GM21360 (cell line): ENCODE results near the gene PTPA.
"Not testable (repeated sequence)": the region's sequence is repeated elsewhere in the genome, so short reads cannot be mapped to it uniquely, and the experiment has no call there.

Source experiments
- ATAC-seq: cut with Tn5 transposase; IDR thresholded peaks from one replicate; pipeline ENCODE4 v1.9.1; 2021; ENCODE audit warnings: mild to moderate bottlenecking, moderate library complexity; ENCODE audit not compliant: unreplicated experiment

PTPA gene

DNA sequence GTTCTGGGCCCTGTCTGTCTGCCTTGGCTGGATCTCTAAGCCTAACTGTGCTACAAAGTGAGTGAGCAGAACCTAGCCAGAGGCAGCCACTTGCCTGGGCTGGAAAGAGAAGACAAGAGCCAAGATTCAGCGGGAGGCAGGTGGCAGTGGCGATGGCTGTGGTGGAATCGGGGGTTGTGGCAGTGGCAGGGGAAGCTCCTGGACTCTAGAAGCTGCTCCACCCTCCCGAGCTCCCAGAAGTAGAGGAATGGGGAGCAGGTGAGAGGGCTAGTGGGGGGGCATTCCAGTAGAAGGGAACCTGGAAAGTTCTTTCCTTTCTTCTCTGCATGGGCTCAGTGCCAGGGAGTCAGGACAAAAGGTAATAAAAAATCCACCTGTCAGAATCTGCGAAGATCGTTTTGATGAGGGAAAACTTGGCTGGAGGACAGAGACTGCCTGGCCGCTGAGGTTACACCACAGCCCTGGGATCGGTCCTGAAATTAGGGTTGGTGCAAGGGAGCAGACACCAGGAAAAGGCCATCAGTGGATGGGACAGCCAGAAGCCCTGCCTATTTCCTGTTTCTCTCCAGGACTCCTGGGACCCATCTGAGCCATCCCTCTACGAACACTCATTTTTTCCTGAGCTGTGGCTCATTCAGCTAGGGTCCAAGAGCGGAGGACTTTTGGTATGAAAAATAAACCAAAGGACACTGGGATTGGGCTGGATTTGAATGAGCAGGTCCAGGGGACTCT is 2.2 kb upstream of the PTPA start:
- no peak for ATAC-seq

DNA sequence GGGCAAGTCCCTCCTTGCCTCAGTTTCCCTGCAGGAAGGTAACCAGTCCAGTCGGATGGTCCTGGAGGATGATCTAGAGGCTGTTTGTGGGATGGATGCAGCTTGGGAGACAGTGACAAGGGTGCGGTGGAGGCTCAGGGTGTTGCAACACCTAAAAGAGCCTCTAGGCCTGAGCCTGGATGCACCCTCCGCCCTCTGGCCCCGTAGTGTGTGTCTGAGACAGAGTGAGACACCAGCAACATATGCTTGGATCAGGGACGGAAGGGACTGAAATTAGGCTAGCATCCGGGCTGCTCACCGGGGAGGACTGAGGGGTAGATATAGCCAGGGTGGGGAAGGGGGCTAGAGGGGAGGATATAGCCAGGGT is 1.7 kb upstream of the PTPA start:
- ATAC-seq = no peak

DNA sequence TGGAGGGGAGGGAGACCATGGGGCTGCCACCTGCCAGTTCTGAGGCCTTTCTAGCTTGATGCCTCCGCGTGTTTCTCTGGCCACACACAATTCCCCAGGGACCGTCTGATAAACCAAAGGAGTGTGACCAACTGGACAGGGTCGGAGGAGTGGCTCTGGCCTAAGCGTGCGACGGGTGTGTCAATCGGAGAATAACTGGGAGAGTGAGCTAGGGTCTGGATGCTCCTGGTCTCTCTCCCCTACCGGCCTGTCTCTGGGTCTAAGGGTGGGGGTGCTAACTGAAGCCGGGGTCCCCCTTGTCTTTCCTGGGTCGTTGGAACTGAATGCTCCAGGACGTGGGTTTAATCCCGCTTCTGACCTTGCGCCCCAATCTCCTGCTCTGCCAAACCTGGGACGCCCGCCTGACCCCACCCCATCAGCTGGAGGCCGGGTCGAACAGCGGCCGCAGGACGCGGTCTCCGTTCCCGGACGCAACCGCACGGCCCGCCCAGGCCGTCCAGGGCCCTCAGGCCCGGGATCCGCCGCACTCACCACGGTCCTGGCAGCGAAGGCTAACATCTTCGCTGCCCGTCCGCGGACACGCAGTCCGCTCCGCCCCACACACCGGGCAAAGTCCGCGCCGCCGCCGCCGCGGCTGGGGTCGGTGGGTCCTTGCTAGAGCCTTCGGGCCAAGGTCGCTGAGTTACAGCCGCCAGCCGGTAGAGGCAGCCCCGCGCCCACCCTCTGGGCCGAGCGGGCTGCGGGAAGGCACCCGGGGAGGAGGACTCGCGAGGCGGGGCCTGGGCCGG is 1.1 kb upstream of the PTPA start:
- no peak for ATAC-seq

DNA sequence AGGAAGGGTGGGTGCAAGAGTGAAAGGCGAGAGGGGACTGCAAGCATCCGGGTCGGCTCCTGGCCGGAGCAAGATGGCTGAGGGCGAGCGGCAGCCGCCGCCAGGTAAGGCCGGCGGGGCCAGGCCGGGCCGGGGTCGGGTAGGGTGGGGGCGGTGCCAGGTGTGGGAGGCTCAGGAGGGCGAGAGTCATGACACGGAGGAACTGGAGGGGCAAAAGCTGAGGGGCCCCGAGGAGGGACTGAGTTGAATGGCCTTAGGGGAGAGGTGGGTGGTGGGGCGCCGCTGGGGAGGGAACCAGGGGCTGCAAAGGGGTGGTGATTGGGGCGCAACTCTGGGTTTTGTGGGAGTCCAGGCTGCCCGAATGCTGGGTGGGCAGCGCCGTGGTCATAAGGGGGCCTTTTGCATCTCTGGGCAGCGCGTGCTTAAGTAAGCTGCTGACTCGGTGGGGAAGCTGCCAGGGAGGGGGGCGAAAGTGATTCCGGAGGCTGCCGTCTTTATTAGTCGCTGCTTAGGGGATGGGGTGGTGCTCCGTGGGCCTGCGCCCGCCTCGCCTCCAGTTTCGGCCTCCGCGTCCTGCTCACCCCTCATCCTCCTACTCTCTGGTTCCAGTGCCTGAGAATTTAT is 425 bp downstream of the PTPA start:
- peak; percentile 16 for ATAC-seq

DNA sequence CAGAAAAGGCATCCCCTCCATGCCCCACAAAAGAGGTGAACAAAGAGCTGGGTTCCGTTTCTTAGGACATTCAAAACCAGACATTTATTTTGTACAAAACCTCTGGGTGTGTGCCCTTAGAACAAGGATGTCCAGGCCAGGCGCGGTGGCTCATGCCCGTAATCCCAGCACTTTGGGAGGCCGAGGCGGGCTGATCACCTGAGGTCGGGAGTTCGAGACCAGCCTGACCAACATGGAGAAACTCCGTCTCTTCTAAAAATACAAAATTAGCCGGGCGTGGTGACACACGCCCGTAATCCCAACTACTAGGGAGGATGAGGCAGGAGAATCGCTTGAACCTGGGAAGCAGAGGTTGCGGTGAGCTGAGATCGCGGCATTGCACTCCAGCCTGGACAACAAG is 1.3 kb downstream of the PTPA start:
- ATAC-seq = not testable (repeated sequence)

DNA sequence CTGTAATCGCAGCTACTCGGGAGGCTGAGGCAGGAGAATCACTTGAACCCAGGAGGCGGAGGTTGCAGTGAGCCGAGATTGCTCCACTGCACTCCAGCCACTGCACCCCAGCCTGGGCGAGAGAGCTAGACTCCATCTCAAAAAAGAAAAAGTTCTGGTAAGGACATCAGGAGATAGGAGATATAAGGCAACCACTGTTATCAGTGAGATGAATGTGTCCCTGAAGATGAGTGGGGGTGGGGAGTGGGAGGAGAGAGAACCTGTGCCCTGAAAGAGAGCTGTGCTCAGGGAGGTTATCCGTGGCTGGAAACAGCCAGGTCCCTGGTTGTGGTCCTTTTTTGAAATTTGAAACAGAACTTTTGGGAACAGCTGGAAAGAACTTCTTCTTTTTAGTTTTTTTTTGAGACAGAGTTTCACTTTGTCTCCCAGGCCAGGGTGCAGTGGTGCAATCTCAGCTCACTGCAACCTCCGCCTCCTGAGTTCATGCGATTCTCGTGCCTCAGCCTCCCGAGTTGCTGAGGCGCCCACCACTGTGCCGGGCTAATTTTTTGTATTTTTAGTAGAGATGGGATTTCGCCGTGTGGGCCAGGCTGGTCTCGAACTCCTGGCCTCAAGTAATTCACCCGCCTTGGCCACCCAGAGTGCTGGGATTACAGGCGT is 2.6 kb downstream of the PTPA start:
- no peak for ATAC-seq

DNA sequence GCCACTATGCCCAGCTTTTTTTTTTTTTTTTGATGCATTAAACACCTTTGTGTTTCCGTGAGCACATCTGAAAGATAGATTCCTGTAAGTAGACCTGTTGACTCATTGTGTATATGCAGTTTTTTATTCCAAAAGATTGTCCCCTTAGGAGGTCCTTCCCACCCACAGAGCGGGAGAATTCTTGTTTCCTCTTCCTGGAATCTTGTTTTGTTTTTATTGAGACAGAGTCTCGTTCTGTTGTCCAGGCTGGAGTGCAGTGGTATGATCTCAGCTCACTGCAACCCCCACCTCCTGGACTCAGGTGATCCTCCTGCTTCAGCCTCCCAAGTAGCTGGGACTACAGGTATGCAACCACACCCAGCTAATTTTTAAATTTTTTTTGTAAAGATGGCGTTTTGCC is 7.6 kb downstream of the PTPA start:
- ATAC-seq = no peak

DNA sequence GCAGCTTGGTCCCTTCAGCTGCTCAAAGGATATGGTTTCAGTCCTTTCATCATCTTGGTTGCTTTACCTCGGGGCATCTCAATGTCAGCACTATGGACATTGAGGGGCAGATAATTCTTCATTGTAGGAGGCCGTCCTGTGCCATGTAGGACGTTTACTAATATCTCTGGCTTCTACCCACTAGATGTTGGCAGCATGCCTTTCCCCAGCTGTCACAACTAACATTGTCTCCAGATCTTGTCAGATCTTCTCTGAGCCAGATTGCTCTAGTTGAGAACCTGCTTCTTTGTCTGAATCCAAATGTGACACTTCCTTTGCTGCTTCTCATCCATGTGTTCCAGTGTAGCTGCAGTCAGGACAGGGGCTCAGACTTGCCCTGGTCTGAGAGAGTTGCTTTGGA is 10.3 kb downstream of the PTPA start:
- no peak for ATAC-seq

DNA sequence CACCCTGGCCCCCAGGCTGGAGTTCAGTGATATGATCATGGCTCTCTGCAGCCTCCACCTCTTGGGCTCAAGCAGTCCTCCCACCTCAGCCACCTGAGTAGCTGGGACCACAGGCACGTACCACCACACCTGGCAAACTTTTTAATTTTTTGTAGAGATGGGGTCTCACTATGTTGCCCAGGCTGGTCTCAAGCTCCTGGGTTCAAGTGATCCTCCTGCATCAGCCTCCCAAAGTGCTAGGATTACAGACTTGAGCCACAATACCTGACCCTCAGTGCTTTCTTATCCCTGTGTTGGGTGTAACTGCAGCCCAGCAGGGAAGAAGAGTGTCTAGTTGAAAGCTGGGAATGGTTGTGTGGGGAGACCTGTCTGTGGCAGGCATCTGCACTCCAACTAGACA is 10.9 kb downstream of the PTPA start:
- ATAC-seq = no peak

DNA sequence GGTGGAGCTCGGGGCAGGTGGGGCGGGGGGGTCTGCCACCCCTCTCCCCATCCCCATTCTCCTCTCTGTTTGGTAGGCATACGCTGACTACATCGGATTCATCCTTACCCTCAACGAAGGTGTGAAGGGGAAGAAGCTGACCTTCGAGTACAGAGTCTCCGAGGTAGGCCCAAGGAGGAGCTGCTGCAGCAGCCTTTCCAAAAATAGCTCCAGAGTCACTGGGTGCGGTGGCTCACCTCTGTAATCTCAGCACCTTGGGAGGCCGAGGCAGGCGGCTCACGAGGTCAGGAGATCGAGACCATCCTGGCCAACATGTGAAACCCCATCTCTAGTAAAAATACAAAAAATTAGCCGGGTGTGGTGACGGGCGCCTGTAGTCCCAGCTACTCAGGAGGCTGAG is 11.8 kb downstream of the PTPA start:
- not testable (repeated sequence) for ATAC-seq

DNA sequence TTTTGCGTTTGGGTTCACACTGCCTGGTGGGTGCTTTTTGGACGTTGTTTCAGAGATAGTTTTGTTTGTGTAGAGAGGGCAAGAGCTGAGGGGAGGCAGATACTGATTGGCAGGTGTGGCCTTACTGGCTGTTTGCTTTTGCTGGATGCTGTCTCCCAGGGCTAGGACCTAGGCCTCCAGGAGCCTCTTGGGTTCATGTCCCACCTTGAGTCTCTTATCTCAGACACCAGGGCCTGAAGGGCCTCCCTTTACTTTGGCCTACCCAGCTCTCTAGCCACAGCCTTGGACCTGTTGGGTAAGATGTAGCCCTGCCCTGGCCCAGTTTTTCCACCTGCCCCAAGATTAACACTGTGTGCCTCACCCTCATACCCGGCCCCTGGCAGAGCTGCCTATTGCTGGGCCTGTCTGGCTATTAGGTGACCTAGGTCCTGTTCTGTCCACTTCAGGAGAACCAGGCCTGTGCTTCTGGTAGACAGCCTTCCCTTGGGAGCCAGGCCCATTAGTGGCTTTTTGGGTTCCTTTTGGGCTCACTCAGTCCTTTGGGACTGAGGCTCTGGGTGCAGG is 13.4 kb downstream of the PTPA start:
- ATAC-seq = no peak

DNA sequence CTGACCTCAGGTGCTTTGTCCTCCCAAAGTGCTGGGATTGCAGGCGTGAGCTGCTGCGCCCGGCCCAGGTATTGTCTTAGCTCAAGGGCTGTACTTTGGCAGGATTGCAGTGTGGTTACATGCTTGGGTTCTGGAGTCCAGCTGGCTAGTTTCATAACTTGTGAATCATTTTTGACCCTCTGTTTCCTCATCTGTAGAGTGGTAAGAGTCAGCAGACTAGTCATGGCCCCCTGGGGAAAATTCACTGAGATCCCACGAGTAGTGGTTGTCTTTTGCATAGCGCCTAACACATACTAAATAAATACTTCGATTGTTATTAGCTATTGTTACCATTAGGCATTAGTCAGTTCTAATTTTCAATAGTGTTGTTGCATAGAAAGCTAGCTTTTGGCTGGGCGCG is 14.3 kb downstream of the PTPA start:
- no peak for ATAC-seq

DNA sequence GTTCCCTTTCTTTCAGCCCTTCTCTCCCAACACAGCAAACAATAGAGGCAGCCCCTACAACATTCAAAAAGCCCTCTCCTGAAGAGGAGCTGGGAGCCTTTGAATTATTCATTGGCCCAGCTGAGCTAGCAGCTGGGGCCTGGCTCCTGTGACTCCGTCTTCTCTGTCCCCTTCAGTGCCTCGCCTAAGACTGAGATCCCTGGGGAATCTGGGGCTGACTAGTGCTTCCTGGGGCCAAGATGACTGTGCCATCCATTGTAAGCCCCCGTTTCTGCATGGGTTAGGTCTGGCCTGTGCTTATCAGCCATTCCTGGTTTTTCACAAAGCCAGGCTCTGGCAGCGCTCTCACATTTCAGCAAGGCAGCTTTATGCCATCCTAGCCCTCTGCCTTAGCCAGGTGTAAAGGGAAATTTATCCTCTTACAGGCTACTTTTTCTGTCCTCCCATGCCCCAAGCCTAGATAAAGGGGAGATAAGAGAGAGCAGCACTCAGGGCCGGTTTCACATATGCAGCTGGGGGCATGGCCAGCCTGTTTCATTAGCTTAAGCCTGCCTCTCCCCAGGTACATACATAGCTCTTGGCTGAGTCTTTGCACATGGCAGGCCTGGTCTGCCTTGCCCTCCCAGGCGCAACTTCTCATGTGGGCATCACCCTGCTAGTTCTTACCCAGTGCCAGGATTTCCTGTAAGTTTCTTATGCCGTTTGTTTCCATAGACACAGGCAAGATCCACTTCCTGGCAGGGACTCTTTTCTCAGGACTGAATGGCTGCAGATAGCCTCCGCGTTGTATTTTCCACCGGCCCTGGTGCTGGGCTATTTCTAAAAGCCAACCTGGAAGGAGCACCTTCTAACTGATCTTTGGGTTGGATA is 15.8 kb downstream of the PTPA start:
- no peak for ATAC-seq

DNA sequence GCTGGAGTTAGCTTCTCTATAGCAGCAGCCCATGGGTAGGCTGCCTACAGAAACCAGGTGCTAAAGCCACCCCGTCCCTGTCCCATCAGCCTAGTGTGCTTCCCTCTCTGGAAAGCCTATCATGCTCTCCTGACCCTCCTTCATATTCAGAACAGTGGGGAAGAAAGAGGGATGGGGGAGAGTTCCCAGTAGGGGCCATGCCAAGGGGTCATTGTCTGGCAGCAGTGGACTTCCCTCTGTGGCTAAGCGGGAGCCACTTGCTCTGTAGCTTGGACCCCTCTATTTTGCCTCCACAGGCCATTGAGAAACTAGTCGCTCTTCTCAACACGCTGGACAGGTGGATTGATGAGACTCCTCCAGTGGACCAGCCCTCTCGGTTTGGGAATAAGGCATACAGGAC is 17.5 kb downstream of the PTPA start:
- ATAC-seq = no peak

DNA sequence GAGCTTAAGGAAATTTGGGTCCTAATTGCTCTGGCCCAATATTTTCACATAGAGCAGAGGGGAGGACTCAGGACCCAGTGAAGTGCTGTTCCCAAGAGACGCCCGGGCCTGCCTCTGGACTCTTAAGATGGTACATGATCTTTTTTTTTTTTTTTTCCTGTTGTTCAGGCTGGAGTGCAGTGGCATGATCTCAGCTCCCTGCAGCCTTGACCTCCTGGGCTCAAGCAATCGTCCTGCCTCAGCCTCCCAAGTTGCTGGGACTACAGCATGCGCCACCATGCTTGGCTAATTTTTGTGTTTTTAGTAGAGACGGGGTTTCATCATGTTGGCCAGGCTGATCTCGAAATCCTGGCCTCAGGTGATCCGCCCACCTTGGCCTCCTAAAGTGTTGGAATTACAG is 19.1 kb downstream of the PTPA start:
- ATAC-seq = not testable (repeated sequence)

DNA sequence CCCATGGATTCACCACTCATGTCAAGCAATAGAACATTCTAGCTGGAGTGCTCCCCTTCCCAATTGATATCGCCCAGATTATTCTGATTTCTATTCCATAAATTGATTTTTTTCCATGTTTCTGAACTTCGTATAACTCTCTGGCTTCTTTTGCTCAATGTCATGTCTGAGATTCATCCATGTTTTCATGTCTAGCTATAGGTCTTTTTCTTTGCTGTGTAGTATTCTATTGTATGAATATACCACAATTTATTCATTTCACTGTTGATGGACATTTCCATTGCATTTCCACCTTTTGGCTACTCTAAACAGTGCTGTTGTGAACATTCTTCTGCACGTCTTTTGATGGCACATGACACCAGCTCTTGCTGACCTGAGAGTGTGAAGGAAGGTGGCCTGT is 19.6 kb downstream of the PTPA start:
- ATAC-seq = no peak

DNA sequence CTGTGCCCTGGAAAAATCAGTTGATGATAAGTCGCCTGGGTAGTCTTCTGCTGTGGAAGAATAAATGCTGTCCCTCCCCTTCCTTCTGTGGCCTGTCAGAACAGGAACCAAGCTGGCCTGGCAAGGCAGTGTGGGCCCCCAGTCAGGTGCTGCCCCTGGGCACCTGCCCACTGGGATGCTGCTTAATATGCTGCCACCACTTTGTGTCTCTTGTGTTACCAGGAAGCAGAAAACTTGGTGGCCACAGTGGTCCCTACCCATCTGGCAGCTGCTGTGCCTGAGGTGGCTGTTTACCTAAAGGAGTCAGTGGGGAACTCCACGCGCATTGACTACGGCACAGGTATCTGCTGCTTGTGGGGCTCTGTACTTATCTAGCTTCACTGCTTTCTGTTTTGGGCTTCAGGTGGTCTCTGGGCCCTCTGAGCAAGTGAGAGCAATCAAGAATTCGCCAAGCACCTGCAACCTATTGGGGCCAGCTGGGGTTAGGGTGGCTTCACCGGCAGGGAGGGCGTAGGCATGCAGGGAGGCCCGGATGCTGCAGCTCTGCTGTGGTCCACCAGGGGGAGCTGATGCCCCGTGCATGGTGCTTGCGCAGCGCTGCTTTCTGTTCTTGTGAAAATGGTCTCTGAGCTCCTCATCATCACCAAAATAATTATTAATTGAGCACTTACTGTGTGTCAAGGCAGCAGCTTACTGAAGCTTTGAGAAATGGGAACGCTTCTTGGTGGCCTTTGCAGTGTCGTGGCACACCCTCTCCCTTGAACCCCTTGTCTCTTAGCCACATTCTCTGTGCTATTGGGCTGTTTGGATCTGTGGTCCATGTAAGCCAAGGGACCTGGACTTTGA is 20.3 kb downstream of the PTPA start:
- ATAC-seq = no peak

DNA sequence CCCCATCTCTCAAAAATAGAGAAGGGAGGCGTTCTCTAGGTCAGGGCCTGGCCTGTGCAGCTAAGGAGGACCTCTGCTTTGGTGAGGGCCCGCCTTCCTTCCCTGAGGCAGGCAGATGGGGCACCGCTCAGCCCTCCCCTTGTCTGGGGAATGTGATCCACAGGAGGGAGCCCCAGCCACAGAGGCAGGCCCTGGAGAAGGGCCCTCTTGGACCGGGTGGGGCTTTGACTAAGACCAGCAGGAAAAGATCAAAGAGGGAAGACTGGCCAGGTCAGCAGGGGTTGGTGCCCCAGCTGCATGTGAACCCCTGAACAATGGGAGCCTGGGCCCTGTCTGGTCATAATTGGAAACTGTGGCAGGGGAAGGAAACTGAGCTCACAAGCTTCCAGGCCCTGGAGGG is 21.9 kb downstream of the PTPA start:
- no peak for ATAC-seq

DNA sequence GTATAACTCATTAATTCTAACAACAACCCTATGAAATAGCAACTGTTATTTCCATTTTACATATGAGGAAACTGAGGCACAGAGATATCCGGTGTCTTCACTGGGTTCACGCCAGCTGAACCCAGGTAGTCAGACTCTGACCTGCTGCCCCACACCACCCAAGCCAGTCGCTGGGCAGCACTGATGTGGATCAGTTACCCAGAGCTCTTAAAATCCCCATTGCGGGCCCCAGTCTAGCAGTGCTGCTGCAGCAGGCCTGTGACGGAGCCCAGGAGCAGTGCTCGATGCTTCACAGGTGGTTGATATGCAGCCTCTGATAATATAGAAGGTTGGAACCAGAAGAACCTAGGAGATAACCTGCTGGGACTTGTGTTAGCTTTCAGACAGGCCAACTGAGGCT is 24.3 kb downstream of the PTPA start:
- ATAC-seq = no peak
